Measurements from ENCODE around the gene MUC22.
"Not testable (repeated sequence)": the region's sequence is repeated elsewhere in the genome, so short reads cannot be mapped to it uniquely, and the experiment has no call there.

MUC22 gene

GRCh38 chr6:31041372-31041974 lies 31.2 kb downstream of the MUC22 start:
- no peak for DNase-seq

DNA sequence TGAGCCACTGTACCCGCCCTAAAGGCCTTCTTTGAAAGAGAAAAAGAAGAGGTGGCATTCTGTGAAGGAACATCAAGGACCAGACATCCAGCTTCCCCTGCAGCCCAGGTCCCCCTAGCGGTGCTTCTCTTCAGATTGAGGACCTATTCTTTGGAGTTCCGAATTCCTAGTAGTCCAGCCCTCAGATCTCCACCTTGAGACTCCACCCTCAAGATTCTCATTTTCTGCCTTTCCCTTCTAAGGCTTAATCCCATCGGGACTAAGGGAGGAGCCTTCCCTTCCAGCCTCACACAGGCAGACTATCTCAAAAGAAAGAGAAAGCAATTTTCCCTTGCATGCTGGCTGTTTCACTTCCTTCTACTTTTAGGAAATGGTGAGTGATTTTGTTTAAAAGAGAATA lies 32.5 kb downstream of the MUC22 start:
- DNase-seq = peak; percentile 67

DNA sequence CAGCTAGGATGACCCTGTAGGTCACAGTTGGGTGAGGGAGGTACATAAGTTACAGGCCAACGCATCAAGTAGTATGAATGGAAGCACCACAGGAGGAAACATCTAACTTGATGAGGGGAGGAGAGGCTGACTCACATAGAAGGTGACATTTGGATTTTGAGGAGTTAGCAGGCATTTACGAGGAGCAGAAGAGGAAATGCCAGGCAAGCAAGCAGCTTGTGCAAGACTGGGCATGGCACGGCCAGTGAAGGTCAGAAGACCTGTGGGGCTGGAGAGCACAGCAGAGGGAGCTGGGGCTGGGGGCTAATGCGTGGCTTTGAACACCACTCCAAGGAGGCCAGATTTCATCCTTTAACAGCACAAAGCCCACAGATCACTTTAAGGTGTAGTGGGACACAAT lies 37.8 kb downstream of the MUC22 start:
- DNase-seq = no peak

- DNase-seq = no peak
Observed at GRCh38 chr6:31049518-31049917, 39.2 kb downstream of the MUC22 start.

DNA sequence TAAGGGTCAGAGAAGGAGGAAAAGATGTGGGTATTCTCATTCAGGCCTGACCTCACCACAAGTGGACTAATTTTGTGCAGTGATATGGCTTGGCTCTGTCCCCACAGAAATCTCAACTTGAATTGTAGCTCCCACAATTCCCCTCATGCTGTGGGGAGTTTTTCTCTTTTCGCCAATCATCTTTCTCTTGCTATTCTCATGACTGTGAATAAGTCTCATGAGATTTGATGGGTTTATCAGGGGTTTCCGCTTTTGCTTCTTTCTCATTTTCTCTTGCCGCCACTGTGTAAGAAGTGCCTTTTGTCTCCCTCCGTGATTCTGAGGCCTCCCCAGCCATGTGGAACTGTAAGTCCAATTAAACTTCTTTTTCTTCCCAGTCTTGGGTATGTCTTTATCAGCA lies 42.9 kb downstream of the MUC22 start:
- DNase-seq = not testable (repeated sequence)

GRCh38 chr6:31053873-31054272 lies 43.6 kb downstream of the MUC22 start:
- peak; percentile 22 for DNase-seq

- no peak for DNase-seq
Observed at GRCh38 chr6:31055441-31055840, 45.2 kb downstream of the MUC22 start.

DNA sequence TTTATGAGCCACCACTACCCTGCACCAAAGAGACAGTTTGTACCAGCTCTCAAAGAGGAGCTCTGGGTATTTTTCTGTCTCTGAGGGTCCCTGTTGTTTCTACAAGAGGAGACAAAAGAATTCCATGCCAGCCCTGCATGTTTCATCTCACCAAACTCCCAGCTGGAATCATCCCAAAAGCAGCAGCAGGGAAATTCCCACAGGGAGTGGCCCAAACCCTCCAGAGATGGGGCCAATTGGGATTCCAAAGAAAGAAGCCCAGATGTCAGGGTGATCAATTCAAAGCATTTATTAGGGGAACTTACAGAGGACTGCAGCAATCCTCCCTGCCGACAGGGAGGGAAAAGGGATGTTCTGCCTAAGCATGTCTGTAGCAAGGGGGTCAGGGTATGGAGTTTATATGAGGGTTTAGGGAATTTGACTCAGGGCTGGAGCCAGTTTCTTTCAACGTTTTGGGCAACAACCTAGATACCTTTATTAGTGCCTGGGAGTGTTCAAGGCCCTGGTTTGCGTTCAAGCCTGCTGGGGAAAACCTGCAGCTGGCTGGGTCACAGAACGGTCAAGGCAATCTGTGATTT lies 47.2 kb downstream of the MUC22 start:
- no peak for DNase-seq

GRCh38 chr6:31058128-31058894 lies 48.0 kb downstream of the MUC22 start:
- peak; percentile 57 for DNase-seq

DNA sequence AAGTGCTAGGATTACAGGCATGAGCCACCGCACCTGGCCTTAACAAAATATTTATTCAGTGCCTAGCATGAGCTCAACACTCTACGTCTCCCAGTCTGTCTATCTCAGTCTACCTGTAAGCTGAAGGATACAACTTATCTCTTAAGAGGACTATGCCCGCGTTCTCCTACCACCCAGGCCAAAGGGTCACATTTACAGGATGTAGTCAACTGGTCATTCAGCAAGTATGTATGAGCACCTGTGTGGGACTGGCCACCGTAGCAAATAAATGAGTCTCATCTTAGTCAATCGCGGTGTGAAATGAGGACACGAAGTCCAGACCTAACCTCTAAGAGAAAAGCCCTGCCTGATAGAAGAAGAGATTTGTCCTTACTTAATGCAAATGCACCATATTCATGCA lies 49.9 kb downstream of the MUC22 start:
- no peak for DNase-seq

- no peak for DNase-seq
Observed at GRCh38 chr6:31063906-31064435, 53.7 kb downstream of the MUC22 start.

DNA sequence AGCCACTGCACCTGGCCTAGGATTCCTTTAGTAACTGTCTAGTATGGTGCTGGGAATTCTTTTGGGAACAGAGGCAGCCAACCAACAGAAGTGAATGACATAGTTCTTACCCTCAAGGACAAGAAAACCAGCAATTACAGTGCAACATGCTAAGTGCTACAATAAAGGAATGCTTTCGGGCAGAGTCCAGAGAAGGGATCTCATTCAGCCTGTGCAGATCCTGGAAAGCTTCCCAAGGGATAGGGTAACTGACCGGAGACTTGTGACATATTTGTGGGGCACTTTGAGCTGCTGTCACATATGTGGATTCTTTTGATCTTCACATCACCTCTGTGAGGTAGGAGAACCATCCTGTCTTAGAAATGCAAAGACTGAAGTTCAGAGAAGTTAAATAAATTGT lies 55.3 kb downstream of the MUC22 start:
- DNase-seq = no peak

DNA sequence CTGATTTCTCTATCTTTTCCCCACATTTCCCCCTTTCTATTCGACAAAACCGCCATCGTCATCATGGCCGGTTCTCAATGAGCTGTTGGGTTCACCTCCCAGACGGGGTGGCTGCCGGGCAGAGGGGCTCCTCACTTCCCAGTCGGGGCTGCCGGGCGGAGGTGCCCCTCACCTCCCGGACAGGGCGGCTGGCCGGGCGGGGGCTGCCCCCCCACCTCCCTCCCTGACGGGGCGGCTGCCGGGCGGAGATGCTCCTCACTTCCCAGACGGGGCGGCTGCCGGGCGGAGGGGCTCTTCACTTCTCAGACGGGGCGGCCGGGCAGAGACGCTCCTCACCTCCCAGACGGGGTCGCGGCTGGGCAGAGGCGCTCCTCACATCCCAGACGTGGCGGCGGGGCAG lies 56.8 kb downstream of the MUC22 start:
- not testable (repeated sequence) for DNase-seq

DNA sequence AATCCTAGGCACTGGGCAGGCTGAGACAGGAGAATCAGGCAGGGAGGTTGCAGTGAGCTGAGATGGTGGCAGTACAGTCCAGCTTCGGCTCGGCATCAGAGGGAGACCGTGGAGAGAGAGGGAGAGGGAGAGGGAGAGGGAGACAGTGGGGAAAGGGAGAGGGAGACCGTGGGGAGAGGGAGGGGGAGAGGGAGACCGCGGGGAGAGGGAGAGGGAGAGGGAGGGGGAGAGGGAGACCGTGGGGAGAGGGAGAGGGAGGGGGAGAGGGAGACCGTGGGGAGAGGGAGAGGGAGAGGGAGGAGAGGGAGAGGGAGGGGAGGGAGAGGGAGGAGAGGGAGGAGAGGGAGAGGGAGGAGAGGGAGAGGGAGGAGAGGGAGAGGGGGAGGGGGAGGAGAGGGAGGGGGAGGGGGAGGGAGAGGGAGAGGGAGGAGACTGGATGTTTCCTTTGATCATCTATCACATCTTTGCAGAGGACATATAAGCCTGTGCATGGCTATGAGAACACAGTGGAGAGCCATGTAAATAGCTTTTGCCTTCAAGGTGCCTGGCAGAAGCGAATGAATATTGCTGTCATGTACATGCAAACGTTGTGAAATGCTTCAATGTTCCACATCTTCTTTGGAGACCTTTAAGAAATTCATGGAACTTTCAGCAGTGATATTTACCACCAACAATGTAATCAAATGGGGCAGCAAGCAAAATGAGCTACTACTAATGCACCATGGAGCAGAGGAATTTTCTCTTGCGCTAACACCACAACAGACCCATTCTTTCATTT lies 57.8 kb downstream of the MUC22 start:
- DNase-seq = not testable (repeated sequence)

DNA sequence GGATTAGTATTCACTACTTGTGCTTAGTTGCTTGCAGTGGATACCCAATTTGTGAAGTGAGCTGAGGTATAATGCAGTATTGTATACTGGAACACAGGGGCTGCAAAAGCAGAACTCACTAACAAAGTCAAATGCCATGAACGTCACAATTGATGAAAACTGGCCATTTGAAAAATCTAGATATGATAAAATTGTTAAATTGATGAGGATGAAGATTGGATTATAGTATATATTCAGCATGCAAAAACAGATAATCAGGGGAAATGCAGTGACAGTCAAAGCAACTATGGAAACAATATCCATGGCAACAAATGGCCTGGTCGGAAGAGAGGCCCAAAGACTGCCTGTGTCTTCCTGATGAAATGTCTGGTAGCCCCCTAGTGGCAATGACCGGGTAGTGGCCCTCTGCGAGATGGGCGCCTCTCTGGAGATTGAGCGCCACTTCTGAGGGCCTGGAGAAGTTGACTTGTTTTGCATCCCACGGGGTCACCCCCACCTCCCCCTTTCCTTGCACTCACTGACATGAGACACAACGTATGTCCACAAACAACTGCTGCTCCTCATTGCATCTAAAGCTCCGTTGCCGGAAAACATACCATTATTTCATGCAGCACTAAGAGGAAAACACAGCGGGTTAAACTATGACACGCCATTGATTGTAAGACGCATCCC lies 58.5 kb downstream of the MUC22 start:
- DNase-seq = peak; percentile 83

- DNase-seq = peak; percentile 38
Observed at GRCh38 chr6:31070711-31071197, 60.5 kb downstream of the MUC22 start.

DNA sequence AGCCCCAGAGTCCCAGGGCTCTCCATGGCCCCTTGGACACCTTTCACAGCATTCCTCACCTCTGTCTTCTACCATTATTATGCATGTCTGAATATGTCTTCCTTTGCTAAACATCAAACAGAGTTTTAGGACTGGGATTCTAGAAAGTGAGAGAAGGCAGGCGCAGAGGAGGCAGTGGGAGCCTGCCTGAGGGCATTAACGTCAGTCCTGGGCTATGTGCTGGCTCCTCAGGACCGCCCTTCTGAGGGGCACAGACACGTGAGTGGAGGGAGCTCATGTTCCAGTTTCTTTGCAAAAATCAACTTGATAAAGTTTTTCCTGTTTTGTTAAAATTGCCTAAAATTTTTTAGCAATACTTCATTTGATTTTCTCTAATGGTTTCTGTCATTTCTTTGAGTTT lies 64.1 kb downstream of the MUC22 start:
- DNase-seq = no peak

- no peak for DNase-seq
Observed at GRCh38 chr6:31075528-31075927, 65.3 kb downstream of the MUC22 start.

DNA sequence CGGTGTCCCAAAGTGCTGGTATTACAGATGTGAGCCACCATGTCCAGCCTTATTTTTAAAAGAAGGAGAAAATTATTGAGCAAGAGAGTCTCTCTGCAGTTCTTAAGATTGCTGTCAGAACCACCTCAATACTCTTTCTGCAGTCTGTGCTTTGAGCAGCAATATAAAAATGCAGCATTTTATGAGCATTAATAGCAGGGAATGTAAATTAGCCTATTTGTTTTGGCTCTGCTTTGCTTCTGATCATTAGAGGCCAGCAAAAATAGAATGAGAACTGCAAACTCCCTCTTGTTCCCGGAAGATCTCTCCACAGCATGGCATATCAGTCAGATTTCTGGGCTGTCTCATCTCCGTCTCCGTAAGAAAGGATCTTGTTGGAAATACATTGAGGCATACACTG lies 66.3 kb downstream of the MUC22 start:
- DNase-seq = no peak

DNA sequence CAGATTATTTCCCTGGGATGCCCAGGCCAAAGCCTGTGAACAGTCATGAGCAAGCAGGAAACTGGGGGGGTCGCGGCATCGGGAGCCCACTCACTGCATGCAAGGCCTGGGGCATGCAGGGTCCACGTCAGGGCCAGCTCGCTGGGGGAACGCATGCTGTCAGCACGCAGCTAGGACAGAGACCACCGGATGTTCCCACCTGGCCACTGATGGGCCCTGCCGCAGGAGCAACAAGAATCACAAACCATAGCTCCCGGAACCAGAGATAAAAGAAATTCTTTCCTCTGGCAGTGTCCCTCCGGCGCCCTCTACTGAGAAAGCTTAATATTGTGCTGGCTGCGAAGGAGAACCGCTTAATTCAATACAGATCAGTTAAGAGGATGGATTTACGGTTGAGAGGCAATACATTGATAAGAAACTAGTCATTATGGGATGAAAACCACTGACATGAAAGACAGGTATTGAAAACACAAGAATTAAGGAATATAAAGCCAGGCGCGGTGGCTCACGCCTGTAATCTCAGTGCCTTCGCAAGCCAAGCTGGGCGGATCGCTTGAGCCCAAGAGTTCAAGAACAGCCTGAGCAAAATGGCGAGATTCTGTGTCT lies 69.5 kb downstream of the MUC22 start:
- DNase-seq = peak; percentile 85

DNA sequence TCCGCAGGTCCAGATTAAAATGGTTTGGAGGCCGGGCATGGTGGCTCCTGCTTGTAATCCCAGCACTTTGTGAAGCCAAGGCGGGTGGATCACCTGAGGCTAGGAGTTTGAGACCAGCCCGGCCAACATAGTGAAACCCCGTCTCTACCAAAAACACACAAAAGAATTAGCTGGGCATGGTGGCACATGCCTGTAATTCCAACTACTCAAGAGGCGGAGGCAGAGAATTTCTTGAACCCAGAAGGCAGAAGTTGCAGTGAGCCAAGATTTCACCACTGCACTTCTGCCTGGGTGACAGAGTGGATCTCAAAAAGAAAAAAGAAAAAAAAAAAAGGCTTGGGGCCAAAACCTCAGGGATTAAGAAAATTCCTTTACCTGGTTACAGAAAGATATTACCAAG lies 71.6 kb downstream of the MUC22 start:
- DNase-seq = no peak

DNA sequence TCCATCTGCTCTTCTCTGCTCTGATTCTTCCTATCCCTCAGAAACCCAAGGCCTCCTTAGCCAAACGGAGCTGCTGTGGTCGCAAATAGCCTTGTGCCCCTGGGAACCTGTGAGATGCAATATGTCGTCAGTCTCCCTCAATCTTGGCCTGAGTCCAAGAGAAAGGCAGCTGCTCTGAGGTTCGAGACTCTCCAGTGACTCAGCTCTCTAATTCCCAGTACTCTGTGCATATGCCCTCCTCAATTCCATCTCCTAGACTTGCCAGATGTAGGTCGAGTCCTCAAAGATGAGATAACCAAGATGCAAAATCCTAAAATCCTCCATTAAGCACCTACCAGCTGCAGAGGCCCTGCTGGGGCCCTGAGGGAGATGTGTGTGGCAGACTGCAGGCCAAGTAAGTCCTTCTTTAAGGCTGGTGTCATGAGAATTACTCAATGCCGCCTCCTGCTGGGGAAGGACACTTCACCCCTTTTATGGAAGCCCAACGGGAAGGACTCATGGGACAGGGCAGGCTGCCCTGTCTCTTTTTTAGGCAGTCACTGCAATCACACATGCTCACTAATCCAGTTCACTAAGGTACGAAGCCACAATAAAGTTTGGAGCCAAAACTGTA lies 73.6 kb downstream of the MUC22 start:
- peak; percentile 54 for DNase-seq

Data from hematopoietic multipotent progenitor cell treated with erythropoietin and hydrocortisone succinate and interleukin-3 and kit ligand, for 4 days (in vitro differentiated cells).